Gastrocnemius medialis (tissue), 4 donors: ENCODE measurements around the gene CERS6. TPM values are rescaled to one million over a fixed set of nuclear protein-coding genes. Genes with fewer than 3 reads are reported as not detected.
"Not testable (repeated sequence)": the region's sequence is repeated elsewhere in the genome, so short reads cannot be mapped to it uniquely, and the experiment has no call there.

ENCODE experiments used
- ATAC-seq, 2 donors: fragments of 150-250 bp; one replicate each; pipeline ENCODE4 v1.9.1; 2016
- DNase-seq, 2 donors: peaks; one replicate each; pipeline ENCODE4 v3.0.0-alpha.2; 2019
- H3K27ac ChIP-seq, 4 donors: fragments of 200-600 bp; sonication (generic); 1 replicate in 1 of 4; 2 replicates in 3 of 4; pipeline ENCODE4 v1.5.1; 2016 to 2018; ENCODE audit warnings: mild to moderate bottlenecking in 2 of 4, moderate library complexity in 1 of 4
- H3K27me3 ChIP-seq, 3 donors: fragments of 200-600 bp; sonication (generic) in 2 of 3; 1 replicate in 1 of 3; 2 replicates in 2 of 3; pipeline versions ENCODE4 v1.5.1 to v1.6.0; 2016 to 2019; ENCODE audit warnings: mild to moderate bottlenecking in 1 of 3, moderate library complexity in 1 of 3
- H3K36me3 ChIP-seq, 2 donors: fragments of 200-600 bp; sonication (generic) in 1 of 2; one replicate each; pipeline ENCODE4 v1.5.1; 2017 to 2018
- H3K4me1 ChIP-seq, 2 donors: fragments of 200-600 bp; sonication (generic) in 1 of 2; one replicate each; pipeline ENCODE4 v1.5.1; 2016 to 2017; ENCODE audit warnings: mild to moderate bottlenecking in 2 of 2
- H3K4me3 ChIP-seq, 4 donors: fragments of 200-600 bp; sonication (generic) in 3 of 4; 1 replicate in 1 of 4; 2 replicates in 3 of 4; pipeline ENCODE4 v1.5.1; 2016 to 2019; ENCODE audit warnings: mild to moderate bottlenecking in 2 of 4
- H3K9me3 ChIP-seq, 3 donors: fragments of 200-600 bp; sonication (generic) in 2 of 3; 1 replicate in 1 of 3; 2 replicates in 2 of 3; pipeline ENCODE4 v1.5.1; 2016 to 2019
- CTCF ChIP-seq, 5 experiments: fragments of 450-650 bp in 3 of 5; fragments of 200-600 bp in 2 of 5; sonication (generic) in 2 of 5; IDR thresholded peaks in 4 of 5; conservative IDR thresholded peaks in 1 of 5; 1 replicate in 4 of 5; 2 replicates in 1 of 5; pipeline ENCODE4 v1.5.1; 2016 to 2019; ENCODE audit warnings: antibody characterized with exemption in 5 of 5, mild to moderate bottlenecking in 3 of 5, moderate library complexity in 3 of 5
- POLR2A ChIP-seq, 2 donors: fragments of 450-650 bp; IDR thresholded peaks; one replicate each; pipeline ENCODE4 v1.6.1; 2017; ENCODE audit warnings: antibody characterized with exemption in 2 of 2, mild to moderate bottlenecking in 2 of 2, moderate library complexity in 2 of 2
- in situ Hi-C, 4 donors: fragments of 200-750 bp; cut with MboI; loops; one replicate each; pipeline versions ENCODE4 v1.15.0 to v1.8.0; 2017; ENCODE audit warnings: low sequenced_read_pairs in 4 of 4
- intact Hi-C: fragments of 100-400 bp; cut with DNase I; formaldehyde crosslinking; loops from one replicate; pipeline ENCODE4 v1.15.1; 2023; ENCODE audit warnings: low total_unique reads
- total RNA-seq, 4 donors: library from RNA; depleted of rRNA; stranded (reverse); fragments of >200 nt; gene quantifications; one replicate each; pipeline versions ENCODE4 v1.1.0 to v1.2.3, GENCODE V29; 2016

Gene CERS6
- total RNA-seq, 4 donors from 2014 or later, result 11.9 to 18.0 (median 14.7) TPM

- ATAC-seq, result no peak
- no peak overlapping the region for H3K4me3 ChIP-seq
Observed at GRCh38 chr2:168660870-168661862, 205.1 kb downstream of the CERS6 start.

GRCh38 chr2:168661863-168662256, 205.8 kb downstream of the CERS6 start:
- in situ Hi-C loops (no loop called here), intact Hi-C loops (no loop called here)
- no peaks in the 10 kb centered on the region for H3K27me3 ChIP-seq
- peaks cover 0 to 6% of the 10 kb centered on the region in 2 donors for H3K4me1 ChIP-seq
- TF ChIP-seq CTCF (IDR thresholded peaks at IDR 0.05 in 4 of 5, conservative IDR thresholded peaks at IDR 0.05 in 1 of 5), result no peak
- TF ChIP-seq POLR2A (IDR thresholded peaks at IDR 0.05), result no peak
- H3K9me3 ChIP-seq, result no peaks in the 10 kb centered on the region
- ATAC-seq, result no peak
- H3K4me3 ChIP-seq, result no peak overlapping the region
- DNase-seq, result no peak
- no peaks in the 10 kb centered on the region for H3K36me3 ChIP-seq
- no peak overlapping the region for H3K27ac ChIP-seq

More at GRCh38 chr2:168660870-168661862, 205.1 kb downstream of the CERS6 start:
- in situ Hi-C loops (no loop called here), intact Hi-C loops (no loop called here)
- TF ChIP-seq POLR2A (IDR thresholded peaks at IDR 0.05) (no peak), CTCF (IDR thresholded peaks at IDR 0.05 in 4 of 5, conservative IDR thresholded peaks at IDR 0.05 in 1 of 5) (no peak)
- no peaks in the 10 kb centered on the region for H3K36me3 ChIP-seq
- no peak overlapping the region for H3K27ac ChIP-seq
- peaks cover 0 to 6% of the 10 kb centered on the region in 2 donors for H3K4me1 ChIP-seq
- no peaks in the 10 kb centered on the region for H3K27me3 ChIP-seq
- H3K9me3 ChIP-seq, result no peaks in the 10 kb centered on the region
- DNase-seq, result no peak

GRCh38 chr2:168662651-168663208, 206.7 kb downstream of the CERS6 start:
- Histone ChIP-seq H3K4me1 (peaks cover 0 to 6% of the 10 kb centered on the region in 2 donors), H3K36me3 (no peaks in the 10 kb centered on the region), H3K27me3 (no peaks in the 10 kb centered on the region), H3K9me3 (no peaks in the 10 kb centered on the region), H3K4me3 (no peak overlapping the region), H3K27ac (no peak overlapping the region)
- DNase-seq, result no peak
- ATAC-seq, result no peak
- intact Hi-C loops, result no loop called here
- no peak for TF ChIP-seq CTCF (IDR thresholded peaks at IDR 0.05 in 4 of 5, conservative IDR thresholded peaks at IDR 0.05 in 1 of 5)
- no peak for TF ChIP-seq POLR2A (IDR thresholded peaks at IDR 0.05)
- in situ Hi-C loops, result no loop called here

- H3K27ac ChIP-seq, result no peak overlapping the region
- H3K4me1 ChIP-seq, result peaks cover 0 to 6% of the 10 kb centered on the region in 2 donors
- intact Hi-C loops, result no loop called here
- ATAC-seq (no peak), DNase-seq (no peak)
- in situ Hi-C loops, result no loop called here
- H3K36me3 ChIP-seq, result no peaks in the 10 kb centered on the region
- no peak overlapping the region for H3K4me3 ChIP-seq
- H3K9me3 ChIP-seq, result no peaks in the 10 kb centered on the region
- TF ChIP-seq POLR2A (IDR thresholded peaks at IDR 0.05) (no peak), CTCF (IDR thresholded peaks at IDR 0.05 in 4 of 5, conservative IDR thresholded peaks at IDR 0.05 in 1 of 5) (no peak)
- no peaks in the 10 kb centered on the region for H3K27me3 ChIP-seq
Observed at GRCh38 chr2:168663993-168664392, 207.9 kb downstream of the CERS6 start.

- ATAC-seq, in situ Hi-C loops, DNase-seq, H3K27me3 ChIP-seq, H3K27ac ChIP-seq, H3K4me3 ChIP-seq, H3K9me3 ChIP-seq, H3K36me3 ChIP-seq, intact Hi-C loops, H3K4me1 ChIP-seq: not testable (repeated sequence)
Observed at GRCh38 chr2:168664715-168665114, 208.6 kb downstream of the CERS6 start.
